HK-2 (cell line): Measurements from ENCODE around the gene OTOS.

Source experiments
- DNase-seq: peaks from one replicate; pipeline ENCODE4 v3.0.0-alpha.2; 2018; ENCODE audit not compliant: unreplicated experiment

The OTOS gene

DNA sequence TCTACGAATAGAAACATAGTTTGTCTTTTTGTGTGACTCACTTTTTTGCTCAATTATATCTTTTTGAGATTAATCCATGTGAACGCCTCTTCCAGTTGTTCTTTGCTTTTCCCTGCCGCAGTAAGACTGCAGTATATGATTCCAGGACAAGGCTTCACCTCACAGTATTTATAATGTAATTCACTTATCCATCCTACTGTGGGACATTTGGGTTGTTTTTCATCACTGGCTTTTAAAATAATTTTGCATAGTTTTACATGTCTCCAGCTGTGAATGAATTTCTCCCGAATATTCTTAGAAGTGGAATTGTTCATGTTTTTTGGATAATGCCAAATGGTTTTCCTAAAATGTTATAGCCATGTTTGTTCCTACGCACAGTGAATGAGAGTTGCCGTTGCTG lies 26.2 kb downstream of the OTOS start:
- no peak for DNase-seq

DNA sequence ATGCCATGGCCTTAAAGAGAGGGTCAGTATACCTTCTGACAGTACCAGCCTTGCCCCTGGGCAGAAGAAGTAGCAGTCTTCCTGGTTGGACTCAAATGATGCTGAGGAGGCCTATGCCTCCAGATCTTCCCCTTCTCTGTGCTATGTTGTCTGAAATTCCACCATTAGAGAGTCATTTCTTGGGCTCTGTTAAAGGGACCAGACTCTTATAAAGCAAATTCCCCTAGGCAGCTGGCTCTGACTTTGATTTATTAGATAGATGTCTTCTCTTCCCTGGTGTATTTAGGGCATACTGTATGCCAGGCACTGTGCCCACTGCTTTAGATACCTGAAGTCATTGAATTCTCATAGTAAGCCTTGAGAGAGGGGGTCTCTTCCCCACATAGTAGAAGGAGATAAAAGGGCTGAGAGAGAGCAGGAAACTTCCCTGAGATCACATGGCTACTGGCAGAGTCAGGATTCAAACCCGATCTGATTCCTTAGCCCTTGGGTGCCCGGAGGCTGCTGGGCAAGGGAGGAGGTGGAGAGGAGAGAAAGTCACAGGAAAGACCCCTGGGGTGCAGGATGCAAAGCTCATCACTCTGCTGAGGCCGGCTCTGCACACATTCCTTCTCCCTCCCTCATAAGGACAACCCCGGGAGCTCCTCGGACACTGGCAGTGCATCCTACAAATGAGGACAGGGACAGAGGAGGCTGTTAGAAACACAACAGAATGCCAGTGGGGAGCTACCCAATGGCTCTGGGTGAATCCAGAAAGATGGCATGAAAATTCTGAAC lies 27.4 kb downstream of the OTOS start:
- no peak for DNase-seq

DNA sequence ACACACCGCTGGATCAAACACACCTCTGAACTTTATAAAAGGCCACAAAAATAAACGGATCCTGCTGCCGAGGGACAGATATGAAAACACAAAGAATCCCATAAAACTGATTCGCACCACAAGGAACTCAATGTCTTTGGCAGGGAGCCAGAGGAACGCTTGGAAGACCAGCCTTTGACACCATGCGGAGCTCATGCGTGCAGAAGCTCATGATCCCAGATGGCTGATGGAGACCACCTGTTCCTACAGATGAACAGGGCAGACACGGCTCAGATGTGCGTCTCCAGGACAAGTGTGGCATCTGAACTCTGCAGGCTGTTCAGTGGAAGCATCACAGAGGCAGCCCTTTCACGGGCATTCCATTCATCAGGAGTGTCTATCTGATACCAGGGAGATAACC lies 29.2 kb downstream of the OTOS start:
- no peak for DNase-seq

DNA sequence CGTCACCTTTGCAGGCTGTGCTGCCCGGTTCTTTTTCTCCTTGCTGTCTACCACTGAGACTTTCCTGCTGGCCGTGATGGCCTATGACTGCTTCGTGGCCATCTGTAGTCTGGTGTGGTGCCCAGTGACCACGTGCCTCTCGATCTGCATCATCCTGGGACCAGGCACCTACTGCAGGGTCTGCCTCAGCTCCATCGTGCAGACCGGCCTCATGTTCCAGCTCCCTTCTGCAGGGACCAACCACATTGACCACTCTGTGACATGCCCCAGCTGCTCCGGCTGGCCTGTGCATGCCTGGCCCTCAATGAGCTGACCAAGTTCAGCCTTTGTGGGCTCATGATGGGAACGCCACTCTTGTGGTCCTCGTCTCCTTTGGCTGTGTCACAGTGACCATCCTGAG lies 31.1 kb downstream of the OTOS start:
- no peak for DNase-seq

DNA sequence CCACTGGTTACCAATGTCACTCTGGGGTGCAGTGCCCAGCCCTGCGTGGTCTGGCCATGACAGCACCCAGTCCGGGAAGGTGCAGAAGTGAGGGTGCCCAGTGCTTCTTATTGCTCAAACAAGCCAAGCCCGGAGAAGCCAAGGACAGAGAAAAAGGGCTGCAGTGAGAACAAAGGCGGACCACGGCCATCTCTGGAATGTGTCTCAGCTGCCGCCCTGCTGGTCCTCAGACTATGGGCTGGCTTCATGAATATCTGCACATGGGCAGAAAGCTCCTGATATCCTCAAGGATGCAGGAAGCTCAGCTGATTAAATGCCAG lies 33.0 kb downstream of the OTOS start:
- DNase-seq: no peak

DNA sequence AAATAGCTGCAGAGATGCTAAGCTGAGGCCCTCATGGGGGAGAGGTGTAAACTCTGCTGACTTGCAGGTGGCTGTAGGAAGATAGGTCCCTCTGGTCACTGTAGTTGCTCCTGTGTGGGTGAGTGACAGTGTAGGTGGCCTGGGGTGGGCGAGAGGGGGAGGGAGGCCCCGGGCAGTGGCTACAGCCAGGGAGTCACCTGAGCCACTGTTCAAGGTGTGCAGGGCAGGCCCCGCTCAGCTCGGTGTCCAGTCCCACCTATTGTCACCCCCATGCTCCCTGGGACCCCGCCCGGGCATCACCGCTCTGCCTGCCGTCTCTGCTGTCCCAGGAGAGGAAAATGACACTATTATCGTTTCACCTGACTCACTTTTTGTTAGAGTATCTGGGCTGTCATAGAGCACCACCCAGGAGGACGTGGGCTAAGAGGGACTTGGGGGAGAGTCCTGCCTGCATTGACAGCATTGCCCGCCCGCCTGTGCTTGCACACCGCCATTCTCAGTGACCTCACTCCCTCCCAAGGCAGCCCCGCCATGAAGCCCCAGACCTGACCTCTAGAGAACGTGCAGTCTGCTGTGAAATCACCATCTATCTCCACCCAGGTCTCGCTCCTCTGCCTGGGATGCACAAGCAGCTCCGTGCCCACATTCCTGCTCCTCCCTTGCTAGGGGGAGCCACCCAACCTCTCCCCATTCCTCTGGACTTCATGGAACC lies 33.5 kb downstream of the OTOS start:
- no peak for DNase-seq

GRCh38 chr2:240105982-240106381 lies 34.5 kb downstream of the OTOS start:
- DNase-seq: no peak

DNA sequence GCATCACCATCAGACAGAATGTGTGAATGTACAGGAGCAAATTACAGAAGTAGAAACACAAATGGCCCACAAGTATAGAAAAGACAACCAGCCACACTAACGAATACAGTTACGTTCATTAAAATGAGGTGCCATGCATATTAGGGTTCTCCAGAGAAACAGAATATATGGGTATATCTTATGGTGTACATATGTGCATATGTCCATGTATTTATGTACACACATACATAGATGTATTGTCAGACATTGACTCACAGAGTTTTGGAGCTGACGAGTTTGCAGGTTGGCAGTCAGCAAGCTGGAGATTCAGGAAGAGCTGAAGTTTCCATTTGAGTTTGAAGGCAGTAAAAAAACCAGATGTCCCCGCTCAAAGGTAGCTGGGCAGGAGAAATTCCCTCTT lies 37.3 kb downstream of the OTOS start:
- no peak for DNase-seq

DNA sequence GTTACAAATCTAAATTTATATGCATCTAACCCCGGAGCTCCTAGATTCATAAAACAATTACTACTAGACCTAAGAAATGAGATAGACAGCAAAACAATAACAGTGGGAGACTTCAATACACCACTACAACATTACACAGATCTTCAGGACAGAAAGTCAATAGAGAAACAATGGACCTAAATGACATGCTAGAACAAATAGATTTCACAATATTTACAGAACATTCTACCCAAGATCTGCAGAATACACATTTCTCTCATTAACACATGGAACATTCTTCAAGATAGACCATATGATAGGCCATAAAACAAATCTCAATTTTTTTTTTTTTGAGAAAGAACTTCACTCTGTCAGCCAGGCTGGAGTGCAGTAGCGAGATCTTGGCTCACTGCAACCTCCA lies 42.1 kb downstream of the OTOS start:
- DNase-seq: no peak

- DNase-seq: no peak
These were observed 44.6 kb downstream of the OTOS start for GRCh38 chr2:240095556-240096523.

GRCh38 chr2:240089306-240089705 lies 51.2 kb downstream of the OTOS start:
- DNase-seq: no peak
